ENCODE results near the gene SLC47A1. TPM values are rescaled to one million over a fixed set of nuclear protein-coding genes. Genes with fewer than 3 reads are reported as not detected.
A peak's percentile ranks its signal among the peaks of the same experiment; 100 is the strongest.

The SLC47A1 gene
- total and polyA plus RNA-seq, 2 of the 8 experiments (the other 6 are each of a cell fraction or from before 2014, with no cell fraction given) = 1.5 to 3.6 TPM

GRCh38 chr17:19613979-19614378, 80.3 kb downstream of the SLC47A1 start:
- H4K8ac ChIP-seq (ENCODE audit: extremely low read depth, insufficient read depth, low read length) = peak overlapping the region; percentile 62; the same call in 1 of the 2 replicates
- CTCF ChIA-PET (ENCODE audit: partially characterized antibody) = interaction anchor here (1.0 to 2.8 kb wide), 11 partner anchors 10 to 152 kb away, joined by 3 to 23 read pairs (median 5); no protein-coding TSS in a partner anchor

More at GRCh38 chr17:19613979-19614378, 80.3 kb downstream of the SLC47A1 start:
- H2BK120ac ChIP-seq (replicated peaks; ENCODE audit: low read depth, low read length) = no peak overlapping the region
- peak overlapping the region; percentile 45; the same call in 1 of the 2 replicates for H2AFZ ChIP-seq (ENCODE audit: low read length)
- no peaks in the 10 kb centered on the region for H3K79me2 ChIP-seq (ENCODE audit: control insufficient read depth in 1 of 2, insufficient read depth in 2 of 2, low read length in 2 of 2)
- no peak overlapping the region for H3K4me3 ChIP-seq (ENCODE audit: extremely low read depth in 1 of 4, insufficient read depth in 2 of 4, low read depth in 3 of 4, low read length in 4 of 4)
- no peak overlapping the region for H4K5ac ChIP-seq (ENCODE audit: insufficient read length, low read depth, low read length)
- no peak overlapping the region for H4K91ac ChIP-seq (replicated peaks; ENCODE audit: insufficient read length, low read length)
- no peak overlapping the region for H3K18ac ChIP-seq (ENCODE audit: extremely low read depth, low read length)
- H3K4me1 ChIP-seq (replicated peaks in 1 of 4; ENCODE audit: control insufficient read depth in 3 of 4, insufficient read depth in 4 of 4, low read length in 3 of 4) = no peaks in the 10 kb centered on the region
- H3K79me1 ChIP-seq (ENCODE audit: low read depth, low read length) = no peaks in the 10 kb centered on the region
- no peak overlapping the region for H3K23ac ChIP-seq (ENCODE audit: insufficient read length)
- no peaks in the 10 kb centered on the region for H4K20me1 ChIP-seq (replicated peaks in 1 of 2; ENCODE audit: control insufficient read depth in 1 of 2, insufficient read depth in 2 of 2, low read length in 2 of 2)
- DNase-seq (ENCODE audit: low read depth in 1 of 2, low spot score in 2 of 2) (no peak), FAIRE-seq (no peak)
- 94% methylated on average over 10 of the region's 10 CpGs; no CpG with 5 or more reads in 1 of the 2 experiments for WGBS, 2 experiments (ENCODE audit: extremely low coverage in 1 of 2, insufficient coverage in 1 of 2, insufficient read length in 1 of 2, insufficient replicate concordance in 2 of 2, low coverage in 1 of 2, low lambda C conversion rate in 2 of 2, missing lambda C conversion rate in 1 of 2)
- H3K14ac ChIP-seq (ENCODE audit: insufficient read length) = no peak overlapping the region
- no peak overlapping the region for H2BK15ac ChIP-seq (ENCODE audit: low read length)
- H3K23me2 ChIP-seq (ENCODE audit: low read depth, low read length) = no peaks in the 10 kb centered on the region
- POLR2A ChIA-PET (ENCODE audit: partially characterized antibody) = interaction anchor here (0.8 kb wide), 1 partner anchor 35 kb away, joined by 3 read pairs; the partner anchor contains the start of gene ALDH3A2
- TF ChIP-seq SP4 (IDR thresholded peaks at IDR 0.05; ENCODE audit: low read length) = no peak
- no peak for TF ChIP-seq POLR2A (IDR thresholded peaks at IDR 0.05; ENCODE audit: control extremely low read depth in 1 of 2, low read depth in 2 of 2, low read length in 2 of 2)
- no peak for TF ChIP-seq EP300 (IDR thresholded peaks at IDR 0.05; ENCODE audit: borderline replicate concordance in 1 of 2, low read depth in 2 of 2, low read length in 2 of 2)
- TF ChIP-seq GABPA (IDR thresholded peaks at IDR 0.05; ENCODE audit: borderline replicate concordance, insufficient read depth, low read length) = no peak
- no peak for TF ChIP-seq SUZ12 (IDR thresholded peaks at IDR 0.05; ENCODE audit: low read length)
- H2BK12ac ChIP-seq (ENCODE audit: low read depth, low read length) = no peak overlapping the region
- no peak overlapping the region for H3K56ac ChIP-seq (replicated peaks; ENCODE audit: insufficient read length, low read depth, low read length)
- peaks cover 9 to 15% of the 10 kb centered on the region in 2 experiments for H3K9me3 ChIP-seq (ENCODE audit: insufficient read depth in 2 of 2, low read depth in 1 of 2, low read length in 1 of 2)
- H3K4ac ChIP-seq (replicated peaks; ENCODE audit: insufficient read length, low read depth, low read length) = no peak overlapping the region
- H3K9ac ChIP-seq (replicated peaks in 1 of 4; ENCODE audit: extremely low read depth in 1 of 4, low read depth in 3 of 4, low read length in 3 of 4) = no peak overlapping the region
- H3K27me3 ChIP-seq (replicated peaks in 1 of 4; ENCODE audit: control insufficient read depth in 3 of 4, extremely low read depth in 1 of 4, insufficient read depth in 3 of 4, low read length in 3 of 4) = no peaks in the 10 kb centered on the region
- H3K36me3 ChIP-seq (ENCODE audit: control insufficient read depth in 2 of 4, insufficient read depth in 4 of 4, low read length in 3 of 4) = no peaks in the 10 kb centered on the region; a peak in 1 of 8 replicates
- no peak overlapping the region for H3K4me2 ChIP-seq (ENCODE audit: insufficient read depth in 1 of 2, low read depth in 2 of 2, low read length in 2 of 2)
- H2BK5ac ChIP-seq (ENCODE audit: low read depth, low read length) = no peak overlapping the region
- no peak overlapping the region for H2BK20ac ChIP-seq (ENCODE audit: low read length)
- H2AK5ac ChIP-seq (ENCODE audit: low read depth, low read length) = no peak overlapping the region
- no peak overlapping the region for H3K27ac ChIP-seq (ENCODE audit: low read depth, low read length)

Data from H1 (cell line).